Spleen (tissue), 11 donors: ENCODE data around the gene BCAR1. TPM values are rescaled to one million over a fixed set of nuclear protein-coding genes. Genes with fewer than 3 reads are reported as not detected.
A peak's percentile ranks its signal among the peaks of the same experiment; 100 is the strongest.

Experiments used
- DNase-seq: peaks from one replicate; pipeline ENCODE4 v3.0.0-alpha.2; 2020
- H3K27ac ChIP-seq, 8 donors: fragments of 200-600 bp; sonication (generic) in 7 of 8; 1 replicate in 4 of 8; 2 replicates in 4 of 8; pipeline versions ENCODE4 v1.5.0 to v1.8.0; 2016 to 2021; ENCODE audit warnings: inconsistent platforms in 4 of 8, mild to moderate bottlenecking in 4 of 8, moderate library complexity in 1 of 8
- H3K27me3 ChIP-seq, 7 donors: fragments of 200-600 bp; sonication (generic) in 6 of 7; replicated peaks in 1 of 7; 1 replicate in 4 of 7; 2 replicates in 3 of 7; pipeline versions ENCODE4 v1.5.0 to v1.8.0; 2016 to 2021; ENCODE audit warnings: inconsistent platforms in 3 of 7, mild to moderate bottlenecking in 1 of 7
- H3K36me3 ChIP-seq, 6 donors: fragments of 200-600 bp; sonication (generic) in 5 of 6; 1 replicate in 4 of 6; 2 replicates in 2 of 6; pipeline versions ENCODE4 v1.5.0 to v1.8.0; 2016 to 2021; ENCODE audit warnings: inconsistent platforms in 2 of 6
- H3K4me1 ChIP-seq, 6 donors: fragments of 200-600 bp; sonication (generic) in 5 of 6; 1 replicate in 3 of 6; 2 replicates in 3 of 6; pipeline versions ENCODE4 v1.5.0 to v1.8.0; 2016 to 2021; ENCODE audit warnings: inconsistent platforms in 3 of 6
- H3K4me3 ChIP-seq, 8 donors: fragments of 200-600 bp; sonication (generic) in 7 of 8; 1 replicate in 4 of 8; 2 replicates in 4 of 8; pipeline versions ENCODE4 v1.5.0 to v1.8.0; 2016 to 2021; ENCODE audit warnings: inconsistent platforms in 4 of 8, mild to moderate bottlenecking in 4 of 8, moderate library complexity in 2 of 8
- H3K9me3 ChIP-seq, 8 donors: fragments of 200-600 bp; sonication (generic) in 7 of 8; 1 replicate in 4 of 8; 2 replicates in 4 of 8; pipeline versions ENCODE4 v1.5.0 to v1.8.0; 2016 to 2021; ENCODE audit warnings: inconsistent platforms in 4 of 8
- CTCF ChIP-seq, 11 experiments: fragments of 200-600 bp in 7 of 11; fragments of 450-650 bp in 4 of 11; sonication (generic) in 4 of 11; IDR thresholded peaks in 8 of 11; conservative IDR thresholded peaks in 3 of 11; 1 replicate in 7 of 11; 2 replicates in 4 of 11; pipeline versions ENCODE4 v1.4.0 to v1.8.0; 2016 to 2021; ENCODE audit warnings: antibody characterized with exemption in 11 of 11, inconsistent platforms in 4 of 11, mild to moderate bottlenecking in 1 of 11
- POLR2A ChIP-seq, 3 donors: fragments of 450-650 bp; IDR thresholded peaks; one replicate each; pipeline ENCODE4 v1.5.1; 2017; ENCODE audit warnings: antibody characterized with exemption in 3 of 3, mild to moderate bottlenecking in 1 of 3
- POLR2AphosphoS5 ChIP-seq, 3 donors: sonication (generic); formaldehyde crosslinking; IDR thresholded peaks; one replicate each; pipeline ENCODE4 v1.5.1; 2017; ENCODE audit warnings: antibody characterized with exemption in 3 of 3
- WGBS, 5 donors: extraction: QIAGEN DNeasy Blood & Tissue Kit in 3 of 5; methylation state at CpG; one replicate each; pipeline versions ENCODE4 v1.1.5 to v1.1.7; 2013 to 2018; 5-methylcytosine and 5-hydroxymethylcytosine counted together
- intact Hi-C: fragments of 100-400 bp; cut with DNase I; formaldehyde crosslinking; loops from one replicate; pipeline ENCODE4 v1.15.0; 2023; ENCODE audit warnings: low total_unique reads
- polyA plus RNA-seq, 3 donors: library from polyadenylated mRNA; stranded (reverse); fragments of 200-250 nt; gene quantifications; one replicate each; pipeline ENCODE4 v1.2.1, GENCODE V29; 2013
- total RNA-seq, 7 donors: library from RNA; depleted of rRNA in 3 of 7; stranded (reverse); fragments of >200 nt in 3 of 7; fragmentation: NEBNext Ultra II Directional in 4 of 7; extraction: Animal tissue kit (Norgen Biotek cat#: 25700) in 4 of 7; gene quantifications; one replicate each; pipeline versions ENCODE4 v1.1.0 to v1.2.1, GENCODE V29; 2016 to 2021
- donor health status: healthy with polysubstance abuse.
- donor health status: DM: no; HTN: no; CAD: no; lungs with moderate emphysema.
- donor health status: DM: no; HTN: no; CAD: no.
- donor health status: Bipolar disorder and iron deficiency.
- donor health status: healthy.
- donor health status: DM: no; HTN: no; CAD: no.
- donor health status: DM: yes; HTN: yes; CAD: no.

The BCAR1 gene
- total and polyA plus RNA-seq, 10 donors, result 14.6 to 164 (median 71.9) TPM

- intact Hi-C loops, result loop anchor here (5.0 kb wide), 1 partner anchor 205 kb away; no protein-coding TSS in a partner anchor
These were observed 54.6 kb downstream of the BCAR1 start for GRCh38 chr16:75196836-75197235.

GRCh38 chr16:75195811-75196790 is 55.3 kb downstream of the BCAR1 start:
- Histone ChIP-seq H3K4me1 (peaks cover 3 to 21% (median 6%) of the 10 kb centered on the region in 6 donors), H3K27me3 (peaks cover 0 to 56% (median 8%) of the 10 kb centered on the region in 7 donors), H3K27ac (no peak overlapping the region), H3K9me3 (no peaks in the 10 kb centered on the region), H3K4me3 (no peak overlapping the region), H3K36me3 (no peaks in the 10 kb centered on the region)
- no peak for TF ChIP-seq POLR2AphosphoS5 (IDR thresholded peaks at IDR 0.05)
- TF ChIP-seq POLR2A (IDR thresholded peaks at IDR 0.05), result no peak
- no peak for TF ChIP-seq CTCF (IDR thresholded peaks at IDR 0.05 in 8 of 11, conservative IDR thresholded peaks at IDR 0.05 in 3 of 11)
- DNase-seq, result peak; percentile 51
- WGBS, 5 donors, result 80 to 86% (median 84%) methylated on average over 24 of the region's 24 CpGs
- intact Hi-C loops, result loop anchor here (5.0 kb wide), 1 partner anchor 206 kb away; no protein-coding TSS in a partner anchor

More at GRCh38 chr16:75196836-75197235, 54.6 kb downstream of the BCAR1 start:
- peak; percentile 42 for DNase-seq
- H3K4me3 ChIP-seq, result no peak overlapping the region
- H3K9me3 ChIP-seq, result no peaks in the 10 kb centered on the region
- H3K36me3 ChIP-seq, result no peaks in the 10 kb centered on the region
- H3K4me1 ChIP-seq, result peaks cover 3 to 29% (median 6%) of the 10 kb centered on the region in 6 donors
- TF ChIP-seq CTCF (IDR thresholded peaks at IDR 0.05 in 8 of 11, conservative IDR thresholded peaks at IDR 0.05 in 3 of 11) (no peak), POLR2AphosphoS5 (IDR thresholded peaks at IDR 0.05) (no peak)
- peaks cover 0 to 53% (median 8%) of the 10 kb centered on the region in 7 donors for H3K27me3 ChIP-seq
- 78 to 88% (median 81%) methylated on average over 6 to 9 of the region's 9 CpGs for WGBS, 5 donors
- H3K27ac ChIP-seq, result no peak overlapping the region

- H3K4me3 ChIP-seq, result no peak overlapping the region
- H3K36me3 ChIP-seq, result no peaks in the 10 kb centered on the region
- TF ChIP-seq POLR2AphosphoS5 (IDR thresholded peaks at IDR 0.05), result no peak
- no peak for TF ChIP-seq POLR2A (IDR thresholded peaks at IDR 0.05)
- no peak for TF ChIP-seq CTCF (IDR thresholded peaks at IDR 0.05 in 8 of 11, conservative IDR thresholded peaks at IDR 0.05 in 3 of 11)
- DNase-seq, result no peak
- intact Hi-C loops, result no loop called here
- peaks cover 0 to 8% (median 0%) of the 10 kb centered on the region in 6 donors for H3K4me1 ChIP-seq
- no peaks in the 10 kb centered on the region for H3K9me3 ChIP-seq
- WGBS, 5 donors, result 82 to 90% (median 88%) methylated on average over 10 of the region's 10 CpGs
- H3K27me3 ChIP-seq, result peaks cover 0 to 48% (median 8%) of the 10 kb centered on the region in 7 donors
- no peak overlapping the region for H3K27ac ChIP-seq
These were observed 57.5 kb downstream of the BCAR1 start for GRCh38 chr16:75193730-75194444.
